H9 (cell line): ENCODE measurements around the gene SCAF4. TPM values are rescaled to one million over a fixed set of nuclear protein-coding genes. Genes with fewer than 3 reads are reported as not detected.
A peak's percentile ranks its signal among the peaks of the same experiment; 100 is the strongest.

Source experiments
- DNase-seq: peaks from one replicate; pipeline ENCODE4 v3.0.0-alpha.2; 2017
- H2AFZ ChIP-seq: one replicate; pipeline ENCODE4 v1.6.1; 2013; ENCODE audit warnings: mild to moderate bottlenecking, low read length, control low read depth, moderate library complexity
- H2AK5ac ChIP-seq: 2 replicates; pipeline ENCODE4 v1.6.1; 2013; ENCODE audit warnings: low read length, control low read depth, mixed read lengths; ENCODE audit not compliant: insufficient read length
- H2BK120ac ChIP-seq: one replicate; pipeline ENCODE4 v1.6.1; 2013; ENCODE audit warnings: low read depth, mild to moderate bottlenecking, low read length, control low read depth, inconsistent platforms; ENCODE audit not compliant: poor library complexity, severe bottlenecking
- H2BK12ac ChIP-seq: 2 replicates; pipeline ENCODE4 v1.6.1; 2013; ENCODE audit warnings: low read length, control low read depth, mixed read lengths, low read depth; ENCODE audit not compliant: insufficient read length
- H2BK15ac ChIP-seq: 2 replicates; pipeline ENCODE4 v1.6.1; 2013; ENCODE audit warnings: low read depth, low read length, control low read depth
- H2BK20ac ChIP-seq: one replicate; pipeline ENCODE4 v1.6.1; 2013; ENCODE audit warnings: low read depth, mild to moderate bottlenecking, low read length, control low read depth, inconsistent platforms; ENCODE audit not compliant: poor library complexity, severe bottlenecking
- H2BK5ac ChIP-seq: 2 replicates; pipeline ENCODE4 v1.6.1; 2013; ENCODE audit warnings: low read length, control low read depth, mixed read lengths; ENCODE audit not compliant: insufficient read length
- H3K14ac ChIP-seq: 2 replicates; pipeline ENCODE4 v1.6.1; 2013; ENCODE audit warnings: low read length, control low read depth; ENCODE audit not compliant: insufficient read depth
- H3K18ac ChIP-seq: 2 replicates; pipeline ENCODE4 v1.6.1; 2013; ENCODE audit warnings: low read depth, mild to moderate bottlenecking, mixed read lengths, low read length, control low read depth; ENCODE audit not compliant: insufficient read length
- H3K23ac ChIP-seq: 2 replicates; pipeline ENCODE4 v1.6.1; 2013; ENCODE audit warnings: low read length, control low read depth, mixed read lengths, low read depth; ENCODE audit not compliant: insufficient read length
- H3K23me2 ChIP-seq: 2 replicates; pipeline ENCODE4 v1.6.1; 2013; ENCODE audit warnings: low read depth, mild to moderate bottlenecking, mixed read lengths, low read length, control low read depth; ENCODE audit not compliant: insufficient read length, poor library complexity, severe bottlenecking
- H3K27ac ChIP-seq: 2 replicates; pipeline ENCODE4 v1.5.1; 2013; ENCODE audit warnings: low read length, control low read depth, mixed read lengths, low read depth; ENCODE audit not compliant: insufficient read length
- H3K27me3 ChIP-seq: 2 replicates; pipeline ENCODE4 v1.6.1; 2013; ENCODE audit warnings: low read length, control low read depth, inconsistent platforms; ENCODE audit not compliant: insufficient read depth
- H3K4ac ChIP-seq: 2 replicates; pipeline ENCODE4 v1.6.1; 2013; ENCODE audit warnings: low read depth, mild to moderate bottlenecking, control low read depth, inconsistent platforms, low read length, moderate library complexity
- H3K4me1 ChIP-seq: 2 replicates; pipeline ENCODE4 v1.6.1; 2013; ENCODE audit warnings: low read length, control low read depth, inconsistent platforms; ENCODE audit not compliant: insufficient read depth
- H3K4me2 ChIP-seq: 2 replicates; pipeline ENCODE4 v1.6.1; 2013; ENCODE audit warnings: low read length, control low read depth, mixed read lengths; ENCODE audit not compliant: insufficient read length, insufficient read depth
- H3K56ac ChIP-seq: 2 replicates; pipeline ENCODE4 v1.6.1; 2013; ENCODE audit warnings: low read depth, mild to moderate bottlenecking, mixed read lengths, low read length, control low read depth; ENCODE audit not compliant: insufficient read length
- H3K79me1 ChIP-seq: 2 replicates; pipeline ENCODE4 v1.6.1; 2013; ENCODE audit warnings: low read depth, mild to moderate bottlenecking, moderate library complexity, low read length, control low read depth, inconsistent platforms; ENCODE audit not compliant: insufficient read depth, poor library complexity, severe bottlenecking
- H3K79me2 ChIP-seq: 2 replicates; pipeline ENCODE4 v1.6.1; 2013; ENCODE audit warnings: low read length, control low read depth, inconsistent platforms; ENCODE audit not compliant: insufficient read depth
- H3K9ac ChIP-seq: 2 replicates; pipeline ENCODE4 v1.6.1; 2013; ENCODE audit warnings: low read length, control low read depth, mixed read lengths; ENCODE audit not compliant: insufficient read length; ENCODE audit errors: extremely low read depth
- H3K9me3 ChIP-seq: one replicate; pipeline ENCODE4 v1.6.1; 2013; ENCODE audit warnings: low read depth, low read length, inconsistent platforms; ENCODE audit not compliant: control insufficient read depth
- H3T11ph ChIP-seq: one replicate; pipeline ENCODE4 v1.6.1; 2013; ENCODE audit warnings: mild to moderate bottlenecking, low read length, control low read depth, inconsistent platforms
- H4K20me1 ChIP-seq: one replicate; pipeline ENCODE4 v1.6.1; 2013; ENCODE audit not compliant: control insufficient read depth, insufficient read length, insufficient read depth
- H4K5ac ChIP-seq: 2 replicates; pipeline ENCODE4 v1.6.1; 2013; ENCODE audit warnings: low read depth, mild to moderate bottlenecking, mixed read lengths, low read length, control low read depth; ENCODE audit not compliant: insufficient read length
- H4K8ac ChIP-seq: replicated peaks from 2 replicates; pipeline ENCODE4 v1.6.1; 2013; ENCODE audit warnings: low read length, control low read depth, mixed read lengths, low read depth; ENCODE audit not compliant: insufficient read length
- H4K91ac ChIP-seq: 2 replicates; pipeline ENCODE4 v1.6.1; 2013; ENCODE audit warnings: low read depth, mild to moderate bottlenecking, moderate library complexity, mixed read lengths, low read length, control low read depth; ENCODE audit not compliant: insufficient read length
- H3K27ac Mint-ChIP-seq, 3 experiments: 2 replicates in 2 of 3; 3 replicates in 1 of 3; pipeline ENCODE4 v1.8.0; 2020 to 2021; ENCODE audit warnings: mixed read lengths in 3 of 3, mild to moderate bottlenecking in 1 of 3, moderate library complexity in 1 of 3
- H3K27me3 Mint-ChIP-seq: 2 replicates; pipeline ENCODE4 v1.8.0; 2021; ENCODE audit warnings: low read depth, mild to moderate bottlenecking, moderate library complexity, mixed read lengths
- H3K36me3 Mint-ChIP-seq, 3 experiments: 2 replicates in 2 of 3; 3 replicates in 1 of 3; pipeline ENCODE4 v1.8.0; 2020 to 2021; ENCODE audit warnings: low read depth in 3 of 3, mixed read lengths in 3 of 3; ENCODE audit not compliant: insufficient read depth in 1 of 3
- H3K4me1 Mint-ChIP-seq, 2 experiments: 2 replicates each; pipeline ENCODE4 v1.8.0; 2020; ENCODE audit warnings: mixed read lengths in 2 of 2
- H3K4me3 Mint-ChIP-seq, 2 experiments: 2 replicates in 1 of 2; 3 replicates in 1 of 2; pipeline ENCODE4 v1.8.0; 2020 to 2021; ENCODE audit warnings: mild to moderate bottlenecking in 2 of 2, mixed read lengths in 2 of 2, moderate library complexity in 1 of 2
- H3K9me3 Mint-ChIP-seq, 2 experiments: 2 replicates in 1 of 2; 3 replicates in 1 of 2; pipeline ENCODE4 v1.8.0; 2020; ENCODE audit warnings: mild to moderate bottlenecking in 2 of 2, mixed read lengths in 2 of 2, moderate library complexity in 1 of 2
- WGBS: extraction: QIAGEN DNeasy Blood & Tissue Kit; methylation state at CpG from one replicate; pipeline ENCODE4 v1.1.7; 2013; ENCODE audit warnings: missing lambda C conversion rate, low lambda C conversion rate, mixed read lengths; ENCODE audit not compliant: insufficient read length; ENCODE audit errors: extremely low coverage; 5-methylcytosine and 5-hydroxymethylcytosine counted together
- total RNA-seq: library from RNA; stranded (reverse); gene quantifications from 2 replicates; pipeline ENCODE4 v1.2.1, GENCODE V29; 2021
- TF ChIP-seq, protein P1 (sequence below): fragments of 200-600 bp; sonication (generic); conservative IDR thresholded peaks from 3 replicates; pipeline ENCODE4 v1.8.0; 2021; ENCODE audit warnings: antibody characterized with exemption, mild to moderate bottlenecking

The SCAF4 gene
- total RNA-seq, 1 experiment from 2014 or later = 76.8 TPM

DNA sequence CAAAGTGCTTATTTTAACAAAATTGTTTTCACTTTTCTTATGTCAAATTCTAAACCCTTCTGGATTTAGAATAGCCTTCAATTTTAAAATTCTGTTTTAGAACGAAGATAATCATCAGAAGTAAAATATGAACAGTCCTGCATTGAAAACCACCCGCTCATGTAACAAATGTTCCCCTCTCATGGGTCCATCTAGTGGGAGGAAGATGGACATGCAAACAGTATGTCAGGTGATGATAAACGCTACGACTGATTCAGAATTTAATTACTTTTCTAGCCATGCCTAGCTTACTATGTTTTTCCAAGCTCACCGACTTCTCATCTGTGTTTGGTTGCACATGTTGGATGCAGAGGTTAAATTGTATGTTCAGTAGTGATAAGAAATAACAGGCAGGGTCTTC lies 48.9 kb downstream of the SCAF4 start:
- no peak overlapping the region for H3K27ac ChIP-seq
- no peaks in the 10 kb centered on the region for H3K9me3 ChIP-seq
- Mint-ChIP-seq H3K4me1 (no peaks in the 10 kb centered on the region), H3K9me3 (no peaks in the 10 kb centered on the region), H3K27me3 (no peaks in the 10 kb centered on the region), H3K36me3 (peaks cover 26 to 69% (median 64%) of the 10 kb centered on the region in 3 experiments; a peak in 6 of 7 replicates), H3K27ac (no peak overlapping the region; a peak in 1 of 7 replicates), H3K4me3 (no peak overlapping the region)
- H3K14ac ChIP-seq = no peak overlapping the region
- no peak overlapping the region for H3K18ac ChIP-seq
- H3K23ac ChIP-seq = no peak overlapping the region
- H3K23me2 ChIP-seq = no peaks in the 10 kb centered on the region
- H3K4me2 ChIP-seq = no peak overlapping the region
- TF ChIP-seq, protein P1, sequence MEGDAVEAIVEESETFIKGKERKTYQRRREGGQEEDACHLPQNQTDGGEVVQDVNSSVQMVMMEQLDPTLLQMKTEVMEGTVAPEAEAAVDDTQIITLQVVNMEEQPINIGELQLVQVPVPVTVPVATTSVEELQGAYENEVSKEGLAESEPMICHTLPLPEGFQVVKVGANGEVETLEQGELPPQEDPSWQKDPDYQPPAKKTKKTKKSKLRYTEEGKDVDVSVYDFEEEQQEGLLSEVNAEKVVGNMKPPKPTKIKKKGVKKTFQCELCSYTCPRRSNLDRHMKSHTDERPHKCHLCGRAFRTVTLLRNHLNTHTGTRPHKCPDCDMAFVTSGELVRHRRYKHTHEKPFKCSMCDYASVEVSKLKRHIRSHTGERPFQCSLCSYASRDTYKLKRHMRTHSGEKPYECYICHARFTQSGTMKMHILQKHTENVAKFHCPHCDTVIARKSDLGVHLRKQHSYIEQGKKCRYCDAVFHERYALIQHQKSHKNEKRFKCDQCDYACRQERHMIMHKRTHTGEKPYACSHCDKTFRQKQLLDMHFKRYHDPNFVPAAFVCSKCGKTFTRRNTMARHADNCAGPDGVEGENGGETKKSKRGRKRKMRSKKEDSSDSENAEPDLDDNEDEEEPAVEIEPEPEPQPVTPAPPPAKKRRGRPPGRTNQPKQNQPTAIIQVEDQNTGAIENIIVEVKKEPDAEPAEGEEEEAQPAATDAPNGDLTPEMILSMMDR = peak; percentile 36; the same call in 2 of the 3 replicates
- H3K79me2 ChIP-seq = no peaks in the 10 kb centered on the region
- no peak overlapping the region for H2BK120ac ChIP-seq
- no peak overlapping the region for H4K8ac ChIP-seq
- no peak overlapping the region for H4K91ac ChIP-seq
- no peaks in the 10 kb centered on the region for H3K79me1 ChIP-seq
- H2BK20ac ChIP-seq = no peak overlapping the region
- H2AK5ac ChIP-seq = no peak overlapping the region
- H3K4ac ChIP-seq = no peak overlapping the region
- H2AFZ ChIP-seq = no peak overlapping the region
- no peak overlapping the region for H2BK15ac ChIP-seq
- no peak overlapping the region for H3T11ph ChIP-seq
- no peak overlapping the region for H4K5ac ChIP-seq
- H3K9ac ChIP-seq = no peak overlapping the region
- no peaks in the 10 kb centered on the region for H3K27me3 ChIP-seq
- no peaks in the 10 kb centered on the region for H4K20me1 ChIP-seq
- no peaks in the 10 kb centered on the region for H3K4me1 ChIP-seq
- no peak for DNase-seq
- no peak overlapping the region for H3K56ac ChIP-seq
- no CpG with 5 or more reads among the region's 5 CpGs for WGBS
- H2BK5ac ChIP-seq = no peak overlapping the region
- H2BK12ac ChIP-seq = no peak overlapping the region
